ENCODE measurements around the gene PLBD2. TPM values are rescaled to one million over a fixed set of nuclear protein-coding genes. Genes with fewer than 3 reads are reported as not detected.

PLBD2 gene
- total RNA-seq, 1 experiment from 2014 or later: 36.8 TPM

DNA sequence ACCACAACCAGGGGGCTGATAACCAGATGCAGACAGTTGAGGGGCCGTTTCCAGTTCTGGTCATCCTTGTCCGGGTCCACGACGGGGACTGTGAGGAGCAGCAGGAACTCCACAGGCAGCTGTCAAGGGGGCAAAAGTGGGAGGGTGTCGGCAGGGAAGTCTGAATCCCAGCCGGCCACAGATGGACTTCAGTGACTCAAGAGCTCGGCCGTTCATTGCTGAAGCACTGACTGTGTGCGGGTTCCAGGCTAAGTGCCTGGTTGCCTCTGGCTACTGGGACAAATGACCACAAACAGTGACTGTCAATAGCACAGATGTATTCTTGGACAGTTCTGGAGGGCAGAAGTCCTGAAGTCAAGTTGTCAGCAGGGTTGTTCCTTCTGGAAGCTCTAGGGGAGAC is 43.0 kb upstream of the PLBD2 start:
- Histone ChIP-seq H3K9me3 (ENCODE audit: low read depth, low read length, poor library complexity, severe bottlenecking) (no peaks in the 10 kb centered on the region), H3K27ac (ENCODE audit: low read depth, low read length, poor library complexity, severe bottlenecking) (no peak overlapping the region), H3K4me1 (ENCODE audit: insufficient read depth, low read length, poor library complexity, severe bottlenecking) (no peaks in the 10 kb centered on the region), H3K4me3 (ENCODE audit: low read depth, low read length, poor library complexity, severe bottlenecking) (no peak overlapping the region), H3K27me3 (replicated peaks; ENCODE audit: insufficient read depth, low read depth, low read length, poor library complexity) (no peaks in the 10 kb centered on the region), H3K36me3 (ENCODE audit: insufficient read depth, low read length, poor library complexity, severe bottlenecking) (no peaks in the 10 kb centered on the region)
- no peak for TF ChIP-seq EZH2 (IDR thresholded peaks at IDR 0.05; ENCODE audit: borderline replicate concordance, low read depth, low read length, poor library complexity, severe bottlenecking)
- TF ChIP-seq CTCF (conservative IDR thresholded peaks at IDR 0.05; ENCODE audit: low read depth, low read length): no peak
- intact Hi-C loops (cut with micrococcal nuclease; ENCODE audit: unreplicated experiment): loop anchor here (10.0 kb wide), 1 partner anchor 69 kb away; no protein-coding TSS in a partner anchor
- BruUV-seq (replicated peaks): no TSS peak
- no peak for DNase-seq (ENCODE audit: low spot score)
- ChIA-PET CTCF (no interaction called here), POLR2A (ENCODE audit: low non-redundant PET) (no interaction called here)

DNA sequence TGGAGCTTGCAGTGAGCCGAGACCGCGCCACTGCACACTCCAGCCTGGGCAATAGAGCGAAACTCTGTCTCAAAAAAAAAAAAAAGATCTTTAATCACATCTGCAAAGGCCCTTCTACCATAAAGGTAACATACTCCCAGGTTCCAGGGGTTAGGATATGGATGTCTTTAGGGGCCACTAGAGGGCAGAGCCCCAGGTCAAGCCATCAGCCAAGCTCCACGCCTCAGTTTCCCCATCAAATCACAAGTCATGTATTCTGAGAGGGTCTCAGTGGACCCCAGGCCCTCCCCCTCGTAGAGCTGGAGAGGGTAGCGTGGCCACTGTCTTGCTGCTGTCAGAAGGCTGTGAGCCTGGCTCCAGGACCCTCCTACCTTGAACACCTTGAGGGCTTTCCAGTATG is 42.2 kb upstream of the PLBD2 start:
- TF ChIP-seq CTCF (conservative IDR thresholded peaks at IDR 0.05; ENCODE audit: low read depth, low read length): no peak
- TF ChIP-seq EZH2 (IDR thresholded peaks at IDR 0.05; ENCODE audit: borderline replicate concordance, low read depth, low read length, poor library complexity, severe bottlenecking): no peak
- Histone ChIP-seq H3K36me3 (ENCODE audit: insufficient read depth, low read length, poor library complexity, severe bottlenecking) (no peaks in the 10 kb centered on the region), H3K4me3 (ENCODE audit: low read depth, low read length, poor library complexity, severe bottlenecking) (no peak overlapping the region), H3K27me3 (replicated peaks; ENCODE audit: insufficient read depth, low read depth, low read length, poor library complexity) (no peaks in the 10 kb centered on the region), H3K27ac (ENCODE audit: low read depth, low read length, poor library complexity, severe bottlenecking) (no peak overlapping the region), H3K4me1 (ENCODE audit: insufficient read depth, low read length, poor library complexity, severe bottlenecking) (no peaks in the 10 kb centered on the region), H3K9me3 (ENCODE audit: low read depth, low read length, poor library complexity, severe bottlenecking) (no peaks in the 10 kb centered on the region)
- intact Hi-C loops (cut with micrococcal nuclease; ENCODE audit: unreplicated experiment): loop anchor here (10.0 kb wide), 1 partner anchor 69 kb away; no protein-coding TSS in a partner anchor
- no peak for DNase-seq (ENCODE audit: low spot score)
- BruUV-seq (replicated peaks): no TSS peak
- ChIA-PET CTCF (no interaction called here), POLR2A (ENCODE audit: low non-redundant PET) (interaction anchor here (0.7 kb wide), 1 partner anchor 30 kb away, joined by 4 read pairs; no protein-coding TSS in a partner anchor)

DNA sequence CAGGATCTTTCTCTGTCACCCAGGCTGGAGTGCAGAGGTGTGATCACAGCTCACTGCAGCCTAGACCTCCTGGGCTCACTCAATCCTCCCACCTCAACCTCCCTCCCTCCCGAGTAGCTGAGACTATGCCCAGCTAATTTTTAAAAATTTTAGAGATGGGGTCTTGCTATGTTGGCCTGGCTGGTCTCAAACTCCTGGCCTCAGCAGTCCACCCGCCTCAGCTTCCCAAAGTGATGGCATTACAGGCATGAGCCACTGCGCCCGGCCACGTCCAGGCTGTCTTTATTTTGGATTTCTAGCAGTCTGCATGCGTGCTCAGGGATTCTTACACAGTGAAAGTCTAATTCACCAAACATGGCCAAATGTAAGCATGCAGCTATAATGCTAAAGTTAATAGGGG is 41.3 kb upstream of the PLBD2 start:
- H3K4me1 ChIP-seq (ENCODE audit: insufficient read depth, low read length, poor library complexity, severe bottlenecking): no peaks in the 10 kb centered on the region
- H3K27me3 ChIP-seq (replicated peaks; ENCODE audit: insufficient read depth, low read depth, low read length, poor library complexity): no peaks in the 10 kb centered on the region
- no peaks in the 10 kb centered on the region for H3K36me3 ChIP-seq (ENCODE audit: insufficient read depth, low read length, poor library complexity, severe bottlenecking)
- intact Hi-C loops (cut with micrococcal nuclease; ENCODE audit: unreplicated experiment): loop anchor here (10.0 kb wide), 1 partner anchor 68 kb away; no protein-coding TSS in a partner anchor
- no TSS peak for BruUV-seq (replicated peaks)
- no peaks in the 10 kb centered on the region for H3K9me3 ChIP-seq (ENCODE audit: low read depth, low read length, poor library complexity, severe bottlenecking)
- ChIA-PET POLR2A (ENCODE audit: low non-redundant PET) (interaction anchor here (0.7 kb wide), 1 partner anchor 29 kb away, joined by 3 read pairs; no protein-coding TSS in a partner anchor), CTCF (no interaction called here)
- no peak for DNase-seq (ENCODE audit: low spot score)
- H3K4me3 ChIP-seq (ENCODE audit: low read depth, low read length, poor library complexity, severe bottlenecking): no peak overlapping the region
- no peak overlapping the region for H3K27ac ChIP-seq (ENCODE audit: low read depth, low read length, poor library complexity, severe bottlenecking)
- TF ChIP-seq CTCF (conservative IDR thresholded peaks at IDR 0.05; ENCODE audit: low read depth, low read length) (no peak), EZH2 (IDR thresholded peaks at IDR 0.05; ENCODE audit: borderline replicate concordance, low read depth, low read length, poor library complexity, severe bottlenecking) (no peak)

Measured in A673 (cell line).